CD4-positive, alpha-beta T cell treated with Interleukin-21 for 1 hour (primary cell): ENCODE results near the gene CHAC1.

ENCODE experiments used
- DNase-seq: peaks from one replicate; pipeline ENCODE4 v3.0.0-alpha.2; 2020

The CHAC1 gene, protein sequence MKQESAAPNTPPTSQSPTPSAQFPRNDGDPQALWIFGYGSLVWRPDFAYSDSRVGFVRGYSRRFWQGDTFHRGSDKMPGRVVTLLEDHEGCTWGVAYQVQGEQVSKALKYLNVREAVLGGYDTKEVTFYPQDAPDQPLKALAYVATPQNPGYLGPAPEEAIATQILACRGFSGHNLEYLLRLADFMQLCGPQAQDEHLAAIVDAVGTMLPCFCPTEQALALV

DNA sequence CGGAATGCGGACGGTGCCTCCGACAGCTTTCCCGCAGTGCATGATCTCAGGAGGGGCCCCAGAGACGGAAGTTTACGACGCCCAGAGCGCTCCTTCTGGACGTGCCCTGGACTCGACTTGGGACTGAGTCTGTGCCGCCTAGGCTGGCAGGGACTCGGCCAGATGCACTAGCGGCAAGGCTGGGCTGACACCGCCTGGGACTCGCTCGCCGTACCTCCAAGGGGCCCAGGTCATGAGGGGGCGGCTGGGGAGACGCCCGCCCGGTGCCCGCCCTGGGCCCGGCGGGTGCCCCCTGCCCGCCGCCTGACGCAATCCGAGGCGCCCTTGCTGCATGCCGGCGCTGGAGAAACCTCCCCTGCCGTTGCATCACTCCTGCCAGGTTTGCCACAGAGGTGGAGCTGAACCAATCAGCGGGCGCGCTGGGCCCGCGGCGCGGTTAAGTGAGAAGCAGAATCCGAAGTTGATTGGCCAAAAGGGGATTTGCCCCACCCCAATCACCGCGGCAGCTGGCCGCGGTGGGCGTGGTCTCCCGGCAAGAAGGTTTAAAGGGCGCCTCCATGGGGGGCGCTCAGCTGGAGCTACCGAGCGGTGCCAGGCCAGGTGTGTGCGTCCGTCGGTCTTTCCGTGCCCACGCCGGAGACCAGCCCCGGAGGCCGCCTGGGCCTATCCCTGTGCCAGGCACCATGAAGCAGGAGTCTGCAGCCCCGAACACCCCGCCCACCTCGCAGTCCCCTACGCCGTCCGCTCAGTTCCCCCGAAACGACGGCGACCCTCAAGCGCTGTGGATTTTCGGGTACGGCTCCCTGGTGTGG is at the start of gene CHAC1:
TSS of gene CHAC1 (plus strand) at position 571 of the 812 bp plus-strand sequence. CDS start at position 684, 113 bp downstream.
- DNase-seq, result peak; percentile 97

- no peak for DNase-seq
These were observed 48.6 kb upstream of the CHAC1 start for GRCh38 chr15:40904552-40905201.

DNA sequence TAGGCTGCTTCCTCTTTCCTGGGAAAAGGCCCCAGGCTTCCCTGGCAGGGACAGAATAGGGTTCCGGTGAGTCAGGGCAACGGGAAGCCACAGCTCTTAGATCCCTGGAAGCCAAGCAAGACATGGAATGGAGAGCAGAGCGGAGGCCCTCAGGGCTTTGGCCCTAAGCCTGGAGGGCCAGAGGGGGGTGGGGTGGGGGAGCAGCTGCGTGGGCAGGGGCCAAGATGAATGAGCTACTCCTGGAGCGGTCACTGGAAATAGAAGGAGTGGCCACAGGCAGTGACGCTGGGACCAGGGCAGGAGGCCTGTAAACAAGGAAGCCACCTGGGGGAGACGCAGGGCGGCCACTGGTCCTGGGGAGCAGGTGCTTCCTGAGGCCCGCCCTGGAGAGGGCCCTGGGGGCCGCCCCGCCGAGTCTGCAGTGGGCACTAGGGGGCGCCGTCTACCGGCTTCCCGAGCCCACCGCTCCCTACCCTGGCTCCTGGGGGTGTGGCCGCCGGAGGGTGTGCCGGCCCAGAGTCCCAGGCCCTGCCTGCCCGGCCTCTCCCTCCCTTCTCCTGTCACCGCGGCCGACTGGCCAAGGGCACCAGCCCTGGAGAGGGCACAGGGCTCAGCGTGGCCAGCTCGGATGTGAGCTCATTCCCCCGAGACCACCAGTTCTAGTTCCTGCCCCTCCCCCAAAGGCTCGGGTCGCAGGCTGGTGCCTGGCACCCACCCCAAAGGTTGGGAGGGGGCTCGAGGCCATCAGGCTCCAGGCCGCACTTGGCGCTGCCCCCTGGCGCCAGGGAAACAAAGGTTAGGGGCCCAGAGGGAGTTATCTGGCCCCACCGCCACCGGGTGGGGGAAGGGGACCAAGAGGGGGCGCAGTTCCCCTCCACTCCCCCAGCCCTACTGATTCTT is 46.9 kb upstream of the CHAC1 start:
- DNase-seq, result peak; percentile 75

GRCh38 chr15:40906991-40907802 is 46.1 kb upstream of the CHAC1 start:
- DNase-seq, result peak; percentile 74

DNA sequence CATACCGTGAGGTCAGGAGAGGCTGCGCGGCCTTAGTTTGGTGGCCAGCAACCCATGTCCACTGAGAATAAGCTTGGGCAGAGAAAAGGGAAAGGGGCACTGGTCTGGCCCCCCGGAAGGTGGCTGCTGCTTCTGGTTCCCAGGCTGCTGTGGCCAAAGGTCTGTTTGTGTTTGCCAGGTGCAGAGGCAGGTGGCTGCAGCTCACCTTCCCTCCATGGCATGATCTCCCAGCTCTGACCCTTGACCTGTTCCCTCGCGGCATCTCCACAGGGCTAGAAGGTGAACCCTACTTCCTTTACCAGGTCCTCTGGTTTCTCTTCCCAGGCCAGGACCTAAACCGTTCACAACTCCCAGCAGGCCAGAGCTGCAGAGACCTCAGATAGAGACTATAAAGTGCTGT is 45.2 kb upstream of the CHAC1 start:
- DNase-seq, result no peak

DNA sequence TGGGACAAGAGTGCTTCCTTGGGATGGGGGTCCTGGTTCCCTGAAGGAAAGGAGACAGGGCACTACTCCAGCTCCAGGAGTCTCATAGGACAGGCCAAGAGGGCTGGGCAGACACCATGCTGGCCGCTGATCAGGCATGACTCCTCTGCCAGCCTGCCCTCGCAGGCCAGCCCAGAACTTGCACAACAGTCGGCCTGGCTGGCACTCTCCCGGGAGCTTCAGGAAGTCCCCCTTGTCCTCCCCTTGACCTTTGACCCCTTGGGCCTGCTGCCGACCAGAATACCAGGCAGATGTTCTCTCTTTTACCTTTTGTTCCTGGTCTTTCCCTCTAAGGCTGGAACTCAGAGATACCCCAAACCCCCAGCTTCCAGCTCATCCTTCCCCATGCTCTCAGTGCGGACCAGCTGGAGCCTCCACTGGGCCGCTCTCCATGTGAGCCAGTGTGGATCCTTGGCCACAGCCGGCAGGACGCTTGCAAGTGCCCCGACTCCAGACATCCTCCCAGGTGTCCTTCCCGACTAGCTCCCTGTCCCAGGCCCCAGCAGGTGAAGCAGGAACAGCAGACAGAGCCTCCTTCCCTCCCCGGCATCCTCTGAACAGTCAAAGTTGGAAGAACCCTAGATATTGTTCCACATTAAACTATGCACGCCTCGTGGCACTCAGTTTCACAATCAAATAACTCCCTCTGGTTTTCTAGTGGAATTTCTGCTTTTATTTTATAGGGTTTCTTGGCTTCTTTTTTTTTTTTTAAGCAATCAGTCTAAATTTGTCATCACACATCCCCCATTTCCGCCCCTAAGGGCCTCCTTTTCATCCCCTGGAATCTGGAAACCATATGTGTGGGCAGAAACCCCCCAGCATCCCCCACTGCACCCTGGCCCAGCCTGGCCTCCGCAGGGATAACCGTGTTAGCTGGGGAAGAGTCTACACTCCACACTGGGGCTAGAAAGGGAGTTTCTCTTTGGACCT is 43.3 kb upstream of the CHAC1 start:
- no peak for DNase-seq

DNA sequence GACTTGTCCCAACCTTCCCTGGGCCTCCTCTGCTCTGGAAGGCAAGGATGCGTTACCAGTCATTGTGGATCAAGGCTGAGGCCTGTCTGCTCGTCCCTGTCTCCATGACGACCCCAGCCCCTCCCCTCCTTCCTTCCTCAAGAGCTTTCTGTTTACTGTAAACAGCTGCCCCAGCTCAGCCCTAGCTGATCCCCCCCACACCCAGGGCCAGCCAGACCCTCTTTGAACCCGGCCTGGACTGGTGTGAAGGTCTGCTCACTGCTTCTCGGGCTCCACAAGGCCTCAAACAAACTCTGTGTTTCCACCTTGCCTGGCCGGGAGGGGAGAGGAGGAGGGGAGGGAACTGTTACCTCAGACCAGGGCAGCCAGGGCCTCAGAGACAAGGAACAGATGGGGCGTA is 42.1 kb upstream of the CHAC1 start:
- DNase-seq, result no peak

DNA sequence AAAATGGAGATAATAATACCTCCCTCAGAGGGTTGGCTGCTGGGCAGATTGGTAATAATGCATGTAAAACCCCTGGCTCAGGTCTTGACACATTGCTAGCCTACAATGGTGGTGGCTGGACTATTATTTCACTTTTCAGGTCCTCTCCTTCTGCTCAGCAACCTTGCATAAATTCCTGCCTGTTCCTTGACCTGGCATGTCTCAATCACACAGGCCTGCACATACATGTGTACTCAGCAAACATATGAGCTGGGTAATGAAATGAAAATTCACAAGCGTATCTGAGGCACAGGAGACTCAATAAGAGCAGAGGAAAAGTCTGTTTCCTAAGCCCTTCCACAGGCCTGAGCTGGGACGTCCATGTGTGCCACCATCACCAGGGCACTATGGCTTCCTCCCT is 41.6 kb upstream of the CHAC1 start:
- DNase-seq, result no peak

- no peak for DNase-seq
These were observed 40.8 kb upstream of the CHAC1 start for GRCh38 chr15:40912478-40912877.

- no peak for DNase-seq
These were observed 39.3 kb upstream of the CHAC1 start for GRCh38 chr15:40914013-40914412.

DNA sequence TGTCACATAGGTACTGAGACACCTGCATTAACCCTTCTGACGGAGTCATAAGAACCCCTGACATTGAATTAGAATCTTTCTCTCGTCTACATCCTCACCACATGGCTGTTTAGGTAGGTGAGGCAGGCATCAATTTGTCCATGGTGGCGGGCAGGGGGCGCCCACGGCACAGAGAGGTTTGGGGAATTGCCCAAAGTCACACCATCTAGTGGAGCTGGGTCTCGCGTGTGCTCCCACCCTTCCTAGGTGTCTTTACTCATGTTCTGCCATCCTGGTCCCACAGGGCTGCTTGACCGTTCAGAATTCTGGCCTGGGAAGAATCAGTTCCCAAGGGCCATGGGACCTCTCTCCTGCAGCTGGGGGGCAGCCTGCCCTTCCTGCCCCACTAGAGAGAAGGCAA is 38.8 kb upstream of the CHAC1 start:
- DNase-seq, result no peak

- no peak for DNase-seq
These were observed 38.1 kb upstream of the CHAC1 start for GRCh38 chr15:40915116-40915661.

DNA sequence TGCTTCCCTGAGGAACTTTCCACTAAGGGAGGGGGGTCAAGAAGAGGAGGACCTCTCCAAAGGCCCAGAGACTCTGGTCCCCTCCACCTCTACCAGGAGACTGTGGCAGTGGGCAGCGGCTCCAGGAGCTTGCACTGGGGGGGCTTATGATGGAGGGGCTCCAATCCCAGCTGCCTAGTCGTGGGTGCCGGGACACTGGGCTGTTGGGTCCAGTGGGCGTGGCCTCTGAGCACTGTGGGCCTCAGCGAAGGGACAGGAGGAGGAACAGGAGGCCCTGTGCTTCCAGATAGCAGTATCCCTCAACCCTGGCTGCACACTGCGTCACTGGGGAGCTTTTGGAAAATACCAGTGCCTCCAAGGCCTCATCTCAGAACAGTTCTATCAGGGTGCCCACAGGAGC is 37.6 kb upstream of the CHAC1 start:
- no peak for DNase-seq

DNA sequence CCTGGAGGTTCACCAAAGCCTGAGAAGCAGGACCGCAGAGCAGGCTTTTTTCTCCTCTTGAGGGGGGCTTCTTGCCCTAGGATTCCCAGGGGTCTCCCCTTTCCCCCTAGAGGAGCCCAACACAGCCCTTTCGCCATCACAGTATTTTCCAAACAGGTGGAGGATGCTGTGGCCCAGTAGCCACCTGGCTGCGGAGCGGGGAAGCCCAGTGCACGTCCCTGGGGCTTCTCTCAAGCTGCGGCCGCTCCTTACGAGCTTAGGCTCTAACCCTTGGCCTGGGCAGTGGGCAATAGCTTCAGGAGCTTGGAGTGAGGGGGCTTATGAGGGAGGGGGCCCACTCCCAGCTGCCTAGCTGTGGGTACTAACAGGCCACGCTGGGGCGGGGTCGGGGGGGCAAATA is 35.7 kb upstream of the CHAC1 start:
- no peak for DNase-seq

DNA sequence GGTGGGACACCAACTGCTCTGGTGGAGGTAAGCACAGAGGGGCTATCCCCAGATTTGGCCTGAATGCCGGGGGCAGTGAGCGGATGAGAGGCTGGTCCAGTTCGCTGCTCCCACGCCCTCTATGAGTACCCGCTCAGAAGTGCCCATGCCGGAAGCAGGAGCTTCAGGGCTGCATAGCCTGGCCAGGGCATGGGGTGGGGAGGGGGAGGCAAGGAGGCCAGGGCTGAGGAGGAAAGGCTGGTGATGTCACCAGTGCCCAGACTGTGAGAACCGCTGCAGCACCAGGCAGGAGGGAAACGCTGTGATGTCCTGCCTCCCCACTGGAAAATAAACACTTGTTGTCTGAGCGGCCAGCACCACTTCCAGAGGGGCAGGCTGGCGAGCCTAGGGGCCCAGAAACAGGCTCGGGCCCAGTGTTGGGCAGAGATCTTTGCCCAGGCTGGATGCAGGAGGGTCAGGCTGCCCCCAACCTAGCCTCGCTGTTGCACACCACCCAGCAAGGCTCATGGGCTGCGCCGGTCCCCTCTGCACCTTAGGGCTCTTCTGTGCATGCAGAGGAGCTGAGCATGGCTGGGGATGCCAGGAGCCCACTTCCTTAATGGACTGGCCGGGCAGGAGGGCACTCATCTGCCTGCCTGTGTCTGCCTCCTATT is 35.0 kb upstream of the CHAC1 start:
- no peak for DNase-seq

GRCh38 chr15:40918799-40919392 is 34.4 kb upstream of the CHAC1 start:
- no peak for DNase-seq

- no peak for DNase-seq
These were observed 31.2 kb upstream of the CHAC1 start for GRCh38 chr15:40921949-40922607.

DNA sequence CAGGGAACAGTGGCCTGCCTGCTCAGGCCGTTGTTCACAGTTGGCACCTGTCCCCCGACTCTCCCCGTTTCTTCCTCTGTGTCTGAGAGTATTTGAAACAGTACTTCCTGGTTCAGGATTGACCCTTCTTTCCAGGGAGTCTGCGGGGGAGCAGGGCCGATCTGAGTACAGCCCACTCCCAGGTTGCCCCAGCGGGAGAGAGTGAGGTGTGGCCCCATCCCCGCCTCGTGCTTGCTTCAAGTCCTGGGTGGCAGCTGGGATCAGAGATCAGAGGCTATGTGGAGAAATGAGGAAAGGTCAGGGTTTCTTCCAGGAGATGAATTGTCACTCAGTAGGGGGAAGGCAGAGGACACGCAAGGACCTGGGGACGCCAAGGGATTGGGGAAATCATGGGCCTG is 30.7 kb upstream of the CHAC1 start:
- no peak for DNase-seq

- no peak for DNase-seq
These were observed 29.7 kb upstream of the CHAC1 start for GRCh38 chr15:40923551-40923950.
